SK-N-MC (cell line): ENCODE data around the gene CELF2.

Source experiments
- DNase-seq: peaks from one replicate; pipeline ENCODE4 v3.0.0-alpha.2; 2011; ENCODE audit warnings: low read depth, low spot score
- H3K27ac ChIP-seq: fragments of 200-600 bp; sonication (generic); 2 replicates; pipeline ENCODE4 v1.5.1; 2016; ENCODE audit warnings: mixed run types
- H3K36me3 ChIP-seq: fragments of 200-600 bp; sonication (generic); 2 replicates; pipeline ENCODE4 v1.6.1; 2017; ENCODE audit warnings: antibody characterized with exemption, low read length, mixed read lengths; ENCODE audit not compliant: insufficient read depth
- H3K4me3 ChIP-seq: fragments of 200-600 bp; sonication (generic); 2 replicates; pipeline ENCODE4 v1.5.1; 2016
- H3K9ac ChIP-seq: fragments of 200-600 bp; sonication (generic); 2 replicates; pipeline ENCODE4 v1.8.0; 2017; ENCODE audit warnings: mixed run types, mixed read lengths; ENCODE audit not compliant: insufficient read length
- H3K9me3 ChIP-seq: fragments of 200-600 bp; sonication (generic); 2 replicates; pipeline ENCODE4 v1.6.1; 2017; ENCODE audit warnings: low read depth, mild to moderate bottlenecking, antibody characterized with exemption, low read length, moderate library complexity, mixed read lengths
- EZH2 ChIP-seq: fragments of 200-600 bp; sonication (generic); IDR thresholded peaks from one replicate; pipeline ENCODE4 v1.6.1; 2017; ENCODE audit warnings: antibody characterized with exemption
- FOXP2 ChIP-seq: optimal IDR thresholded peaks from 2 replicates; pipeline ENCODE3; 2011; ENCODE audit warnings: mild to moderate bottlenecking, moderate library complexity; ENCODE audit not compliant: insufficient read depth; ENCODE audit errors: extremely low read length, control extremely low read depth
- POLR2AphosphoS5 ChIP-seq: IDR thresholded peaks from 2 replicates; pipeline ENCODE4 v1.6.1; 2012; ENCODE audit warnings: mild to moderate bottlenecking, low read depth, low read length, borderline replicate concordance

CELF2 gene

GRCh38 chr10:11243425-11244222, 226.0 kb downstream of the CELF2 start:
- Histone ChIP-seq H3K9ac (no peak overlapping the region), H3K27ac (no peak overlapping the region), H3K9me3 (no peaks in the 10 kb centered on the region), H3K36me3 (no peaks in the 10 kb centered on the region), H3K4me3 (no peak overlapping the region)
- no peak for TF ChIP-seq EZH2
- no peak for TF ChIP-seq FOXP2
- no peak for TF ChIP-seq POLR2AphosphoS5
- DNase-seq, result no peak

DNA sequence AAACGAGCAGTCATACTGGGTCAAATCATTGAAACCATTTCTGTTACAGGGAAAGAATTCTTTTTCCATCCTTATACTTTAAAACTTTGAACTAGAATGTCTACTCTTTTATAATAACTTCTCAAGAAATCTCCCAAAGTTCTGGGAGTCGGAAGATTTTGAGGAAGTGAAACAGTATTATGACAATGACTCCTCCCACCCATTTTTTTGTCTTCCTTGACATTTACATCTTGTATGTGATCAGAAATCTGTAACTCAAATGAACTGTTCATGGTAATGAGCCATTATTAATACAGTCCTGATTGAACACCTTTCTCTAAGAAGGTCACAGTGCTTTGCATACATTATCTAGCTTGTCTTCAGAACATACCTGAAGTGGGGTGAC, 227.4 kb downstream of the CELF2 start:
- no peak overlapping the region for H3K9ac ChIP-seq
- H3K27ac ChIP-seq, result no peak overlapping the region
- H3K4me3 ChIP-seq, result no peak overlapping the region
- no peaks in the 10 kb centered on the region for H3K9me3 ChIP-seq
- DNase-seq, result no peak
- TF ChIP-seq FOXP2, result no peak
- no peak for TF ChIP-seq EZH2
- TF ChIP-seq POLR2AphosphoS5, result no peak
- no peaks in the 10 kb centered on the region for H3K36me3 ChIP-seq

DNA sequence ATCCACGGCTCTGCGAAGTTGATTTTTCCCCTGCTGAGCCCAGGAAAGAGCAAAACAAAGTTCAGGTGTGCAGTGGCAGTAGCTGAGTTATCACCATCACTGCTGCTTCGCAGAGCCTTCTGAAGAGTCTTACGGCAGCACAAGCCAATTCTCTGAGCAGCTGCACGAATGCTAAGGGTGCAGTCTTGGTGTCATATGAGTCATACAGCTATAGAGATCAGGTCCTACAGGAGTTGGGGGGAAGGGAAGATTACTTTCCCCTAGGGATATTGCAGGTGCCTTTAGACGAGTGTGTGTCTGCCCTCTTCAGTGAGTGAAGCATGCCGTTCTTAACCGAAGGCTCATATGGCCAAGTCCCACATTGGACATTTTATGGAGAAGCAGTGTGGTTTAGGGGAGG, 227.8 kb downstream of the CELF2 start:
- Histone ChIP-seq H3K36me3 (no peaks in the 10 kb centered on the region), H3K9ac (no peak overlapping the region), H3K27ac (no peak overlapping the region), H3K9me3 (no peaks in the 10 kb centered on the region), H3K4me3 (no peak overlapping the region)
- no peak for DNase-seq
- no peak for TF ChIP-seq EZH2
- no peak for TF ChIP-seq FOXP2
- no peak for TF ChIP-seq POLR2AphosphoS5

GRCh38 chr10:11245981-11246590, 228.4 kb downstream of the CELF2 start:
- DNase-seq, result no peak
- Histone ChIP-seq H3K4me3 (no peak overlapping the region), H3K9me3 (no peaks in the 10 kb centered on the region), H3K27ac (no peak overlapping the region), H3K9ac (no peak overlapping the region), H3K36me3 (no peaks in the 10 kb centered on the region)
- TF ChIP-seq POLR2AphosphoS5 (no peak), EZH2 (no peak), FOXP2 (no peak)

DNA sequence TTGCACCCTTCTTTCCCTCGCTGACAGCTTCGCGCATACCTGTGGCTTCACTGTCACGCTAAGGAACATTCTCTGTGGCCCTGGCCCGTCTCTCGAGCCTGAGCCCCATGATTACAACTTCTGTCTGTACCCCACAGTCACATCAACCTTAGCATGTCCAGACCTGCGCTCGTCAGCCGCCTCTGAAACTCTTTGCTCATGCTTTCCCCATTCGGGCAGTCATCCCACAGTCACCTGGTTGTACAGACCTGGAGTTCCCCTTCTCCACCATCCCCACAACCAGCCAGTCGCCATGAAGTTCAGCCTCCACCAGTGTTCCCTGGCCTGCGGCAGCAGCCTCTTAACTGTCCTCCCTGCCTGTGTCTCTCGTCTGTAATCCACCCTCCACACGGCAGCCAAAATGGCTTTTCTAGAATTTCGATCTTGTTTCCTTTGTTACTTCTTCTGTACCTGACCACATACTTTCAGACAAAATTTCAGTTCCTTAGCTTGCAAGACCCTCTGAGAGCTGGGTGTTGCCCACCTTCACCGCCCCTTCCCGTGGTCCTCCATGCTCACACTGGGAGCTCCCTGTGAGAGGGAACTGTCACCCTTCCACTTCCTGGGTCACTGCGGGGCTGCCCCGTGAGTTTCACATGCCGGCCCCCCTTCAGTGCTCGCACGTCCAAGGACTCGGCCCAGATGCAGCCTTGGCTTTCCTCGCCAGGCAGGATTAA, 229.2 kb downstream of the CELF2 start:
- TF ChIP-seq POLR2AphosphoS5 (no peak), FOXP2 (no peak), EZH2 (no peak)
- no peaks in the 10 kb centered on the region for H3K9me3 ChIP-seq
- no peak for DNase-seq
- no peak overlapping the region for H3K9ac ChIP-seq
- H3K4me3 ChIP-seq, result no peak overlapping the region
- H3K27ac ChIP-seq, result no peak overlapping the region
- H3K36me3 ChIP-seq, result no peaks in the 10 kb centered on the region

DNA sequence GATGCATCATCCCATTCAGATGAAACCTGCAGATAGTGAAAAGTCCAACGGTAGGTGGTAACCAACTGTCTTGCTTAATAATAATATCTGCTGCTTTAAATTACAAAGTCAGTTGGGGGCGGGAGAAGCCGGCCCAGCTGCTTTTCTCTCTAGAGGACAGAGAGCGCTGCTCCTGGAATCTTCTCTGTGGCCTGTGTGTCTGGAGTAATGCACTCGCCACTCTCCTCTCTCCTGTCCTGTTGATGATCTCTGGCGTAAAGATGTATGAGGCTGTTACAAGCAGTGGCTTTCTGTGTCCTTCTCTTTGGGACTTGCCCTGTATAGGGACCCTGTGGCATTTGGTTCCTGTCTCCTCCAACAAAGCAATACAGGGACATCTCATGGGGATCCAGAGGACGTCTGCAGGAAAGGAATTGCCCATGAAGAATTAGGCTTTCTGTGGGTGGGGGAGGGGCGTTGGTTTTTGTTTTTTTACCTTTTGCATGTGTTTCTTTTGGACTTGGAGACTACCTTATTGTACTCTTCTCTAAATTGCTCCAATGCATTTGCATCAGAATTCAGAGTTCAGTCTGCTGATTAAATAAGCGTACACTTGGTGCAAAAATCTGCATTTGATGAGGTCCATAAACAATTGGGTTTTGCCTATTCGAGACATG, 231.6 kb downstream of the CELF2 start:
- no peaks in the 10 kb centered on the region for H3K9me3 ChIP-seq
- no peak overlapping the region for H3K27ac ChIP-seq
- H3K36me3 ChIP-seq, result no peaks in the 10 kb centered on the region
- H3K4me3 ChIP-seq, result no peak overlapping the region
- TF ChIP-seq FOXP2 (no peak), POLR2AphosphoS5 (no peak), EZH2 (no peak)
- no peak overlapping the region for H3K9ac ChIP-seq
- DNase-seq, result no peak

GRCh38 chr10:11249808-11250195, 232.1 kb downstream of the CELF2 start:
- H3K4me3 ChIP-seq, result no peak overlapping the region
- no peak for TF ChIP-seq FOXP2
- TF ChIP-seq POLR2AphosphoS5, result no peak
- TF ChIP-seq EZH2, result peak; percentile 36
- H3K27ac ChIP-seq, result no peak overlapping the region
- no peaks in the 10 kb centered on the region for H3K9me3 ChIP-seq
- DNase-seq, result no peak
- H3K36me3 ChIP-seq, result no peaks in the 10 kb centered on the region
- H3K9ac ChIP-seq, result no peak overlapping the region

DNA sequence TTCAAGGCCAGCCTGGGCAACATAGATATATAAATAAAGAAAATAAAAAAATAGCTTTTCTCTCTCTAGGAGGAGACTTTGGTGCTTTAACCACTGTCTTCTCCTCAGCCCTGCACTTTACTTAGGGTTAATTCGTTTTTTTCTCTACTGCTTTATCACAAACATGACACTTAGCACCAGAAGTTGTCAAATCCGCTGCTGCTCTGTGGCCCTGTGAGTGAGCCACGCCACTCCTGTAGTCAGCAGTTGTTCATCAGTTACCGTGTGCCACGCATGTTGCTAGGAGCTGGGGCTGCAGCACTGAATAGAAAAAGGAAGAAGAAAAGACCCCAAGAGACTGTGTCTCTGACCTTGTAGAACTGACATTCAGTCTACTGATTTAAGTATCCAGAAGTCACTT, 232.6 kb downstream of the CELF2 start:
- Histone ChIP-seq H3K4me3 (no peak overlapping the region), H3K9ac (no peak overlapping the region), H3K36me3 (no peaks in the 10 kb centered on the region), H3K9me3 (no peaks in the 10 kb centered on the region), H3K27ac (no peak overlapping the region)
- DNase-seq, result no peak
- TF ChIP-seq POLR2AphosphoS5, result no peak
